GM18873 (cell line): Measurements from ENCODE around the gene EPHA2.
"Not testable (repeated sequence)": the region's sequence is repeated elsewhere in the genome, so short reads cannot be mapped to it uniquely, and the experiment has no call there.

Experiments used
- ATAC-seq: cut with Tn5 transposase; IDR thresholded peaks from one replicate; pipeline ENCODE4 v1.9.1; 2021; ENCODE audit warnings: mild to moderate bottlenecking, moderate library complexity, moderate number of reproducible peaks; ENCODE audit not compliant: unreplicated experiment, low FRiP score

The EPHA2 gene

DNA sequence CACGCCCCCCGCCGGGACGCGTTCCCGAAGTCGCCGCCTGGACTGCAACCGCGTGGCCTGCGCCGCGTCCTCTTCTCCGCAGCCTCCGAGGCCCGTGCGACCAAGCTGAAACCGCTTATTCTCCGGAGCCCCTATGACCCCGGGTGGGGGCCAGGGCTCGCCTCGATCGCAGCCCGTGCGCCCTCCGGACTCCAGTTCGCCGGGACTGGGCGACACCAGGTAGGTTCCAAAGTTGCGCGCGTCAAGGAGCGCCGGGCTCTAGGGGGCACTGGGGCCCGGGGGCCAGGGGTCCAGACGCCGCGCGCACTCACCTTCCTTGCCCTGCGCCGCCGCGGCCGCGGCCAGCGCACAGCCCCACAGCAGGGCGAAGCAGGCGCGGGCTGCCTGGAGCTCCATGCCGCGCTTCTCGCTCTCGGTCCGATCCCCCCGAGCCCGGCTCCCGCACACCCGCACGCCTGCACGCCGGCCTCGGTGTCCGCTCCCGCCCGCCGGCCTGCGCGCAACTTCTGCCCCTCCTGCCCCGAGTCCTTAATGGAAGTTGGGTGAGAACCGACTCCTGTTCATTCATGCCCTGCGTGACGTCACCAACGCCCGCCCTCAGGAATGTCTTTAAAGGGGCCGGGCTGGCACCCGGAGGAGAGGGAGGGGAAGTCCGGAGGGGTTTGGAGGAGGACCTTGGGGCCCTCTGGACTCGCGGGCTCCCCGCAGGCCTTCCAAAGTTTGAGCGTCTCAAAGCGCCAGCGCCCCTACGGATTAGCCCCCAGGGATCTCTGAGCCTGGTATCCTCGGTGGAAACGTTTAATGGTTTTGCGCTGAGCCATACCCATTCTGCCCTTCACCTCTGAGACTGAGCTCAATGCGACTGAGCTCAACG is at the start of gene EPHA2:
Gene EPHA2, minus strand, starts transcription at position 533 of the 874 bp plus-strand sequence. Its CDS starts 137 bp downstream, at position 396.
- no peak for ATAC-seq

DNA sequence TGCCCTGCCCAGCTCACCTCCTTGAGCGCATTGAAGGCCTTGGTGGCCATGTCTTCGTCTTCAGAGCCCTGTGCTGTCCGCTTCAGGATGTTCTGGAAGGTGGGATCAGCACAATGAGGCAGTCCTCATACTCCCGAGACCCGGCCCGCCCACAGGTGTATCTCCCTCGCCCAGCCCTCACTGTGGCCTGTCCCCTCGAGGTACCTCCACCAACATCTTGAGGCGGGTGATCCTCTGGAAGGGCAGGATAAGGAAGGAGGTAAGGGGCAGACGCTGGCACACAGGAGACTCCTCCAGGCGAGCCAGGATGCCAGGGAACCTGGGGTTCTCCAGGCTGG is 49.4 kb upstream of the EPHA2 start:
- no peak for ATAC-seq

DNA sequence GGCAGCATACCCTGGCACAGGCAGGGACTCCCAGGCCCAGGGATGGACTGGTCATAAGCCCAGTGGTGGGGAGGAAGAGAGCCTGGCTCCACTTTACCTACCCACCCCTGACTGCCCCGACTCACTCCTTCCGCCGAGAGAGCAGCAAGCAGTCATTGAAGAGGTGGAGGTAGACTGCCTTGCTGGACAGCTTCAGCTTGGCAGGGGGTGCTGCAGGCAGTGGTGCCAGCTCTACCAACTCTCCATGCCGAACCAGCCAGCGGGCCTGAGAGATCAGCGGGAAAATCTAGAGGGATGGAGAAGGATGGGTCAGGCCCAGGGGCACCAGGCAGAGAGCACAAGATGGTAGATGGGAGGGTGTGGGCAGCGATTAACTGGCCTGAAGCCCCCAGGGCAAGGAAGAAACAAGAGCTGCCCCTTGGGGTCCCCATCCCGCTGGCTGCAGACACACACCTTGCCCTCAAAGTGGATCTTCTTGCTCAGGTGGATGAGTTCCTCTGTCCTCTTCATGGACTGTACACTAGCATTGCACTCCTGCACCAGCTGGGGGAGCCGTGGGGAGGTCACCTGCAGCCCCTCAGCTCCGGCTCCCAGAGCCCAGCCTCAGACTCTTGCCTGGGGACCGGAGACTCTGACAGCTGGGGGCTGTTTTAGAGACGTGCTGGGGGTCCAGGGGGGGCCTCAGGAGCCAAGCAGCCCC is 48.9 kb upstream of the EPHA2 start:
- no peak for ATAC-seq

DNA sequence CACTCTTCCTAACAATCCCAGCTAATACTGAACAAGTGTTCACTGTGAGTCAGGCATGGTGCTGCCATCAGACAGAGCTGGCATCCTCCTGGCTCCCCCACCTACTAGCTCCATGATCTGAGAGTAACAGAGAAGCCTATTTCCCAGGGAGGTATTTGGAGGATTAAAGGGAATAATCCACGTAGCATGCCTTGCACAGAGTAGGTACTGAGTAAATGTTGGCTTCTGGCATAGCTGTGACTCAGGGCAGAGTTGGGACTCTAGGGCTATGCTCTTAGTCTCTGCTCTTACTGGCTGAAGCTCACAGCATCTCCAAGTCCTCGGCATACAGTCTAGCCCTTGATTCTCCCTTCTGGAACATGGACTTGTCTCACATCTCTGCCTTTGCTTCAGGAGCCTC is 48.3 kb upstream of the EPHA2 start:
- no peak for ATAC-seq

DNA sequence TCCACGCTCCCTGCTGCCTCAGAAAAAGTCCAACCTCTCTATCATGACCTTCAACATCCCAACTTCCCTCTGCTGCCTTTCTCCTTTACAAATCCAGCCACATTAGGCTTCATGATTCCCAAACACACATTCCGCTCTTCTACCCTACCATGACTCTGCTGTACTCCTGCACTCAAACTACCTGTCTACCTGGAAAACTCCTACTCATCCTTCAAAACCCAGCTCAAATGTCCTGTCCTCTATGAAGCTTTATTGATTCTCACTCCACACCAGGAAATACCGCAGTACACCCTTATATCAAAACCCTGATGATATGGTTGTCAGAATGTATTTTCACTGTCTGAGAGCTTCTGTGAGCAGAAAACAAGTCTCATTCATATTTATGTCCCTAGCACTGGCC is 47.7 kb upstream of the EPHA2 start:
- no peak for ATAC-seq

DNA sequence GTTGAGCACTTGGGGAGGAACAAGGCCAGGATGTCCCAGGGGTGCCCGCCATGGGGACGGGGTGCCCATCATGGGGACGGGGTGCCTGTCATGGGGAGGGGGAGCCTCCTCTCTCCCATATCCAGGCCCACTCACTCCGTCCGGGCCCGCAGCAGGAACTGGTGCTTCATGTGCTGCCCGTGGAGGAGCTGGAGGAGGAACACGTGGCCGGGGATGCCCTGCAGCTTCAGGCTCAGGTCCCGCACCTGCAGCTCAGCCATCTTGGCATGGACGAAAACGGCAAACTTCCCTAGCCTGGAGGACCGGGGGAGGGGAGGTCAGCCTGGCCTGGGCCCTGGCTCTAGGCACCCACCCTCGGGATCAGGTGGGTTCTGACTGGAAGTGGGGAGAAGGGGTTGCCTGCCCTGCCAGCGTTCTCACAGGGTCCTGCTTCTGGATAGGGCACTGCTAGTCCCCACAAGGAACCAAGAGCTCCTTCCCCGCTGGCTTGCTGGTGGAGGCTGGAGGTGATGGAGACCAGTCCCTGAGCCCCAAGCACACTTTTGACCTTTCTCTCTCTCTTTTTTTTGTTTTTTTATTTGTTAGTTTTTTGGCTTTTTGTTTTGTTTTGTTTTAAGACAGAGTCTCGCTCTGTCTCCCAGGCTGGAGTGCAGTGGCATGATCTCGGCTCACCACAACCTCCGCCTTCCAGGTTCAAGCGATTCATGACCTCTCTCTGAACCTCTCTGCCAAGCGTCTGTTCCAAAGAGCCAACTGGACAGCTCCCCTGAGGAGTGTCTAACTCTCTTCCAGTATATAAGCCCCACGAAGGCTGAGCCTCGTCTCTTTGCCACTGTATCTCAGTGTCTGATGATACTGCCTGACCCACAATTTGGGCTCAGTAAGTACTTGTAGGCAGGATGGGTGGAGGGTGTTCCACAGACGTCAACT is 46.7 kb upstream of the EPHA2 start:
- ATAC-seq = no peak

DNA sequence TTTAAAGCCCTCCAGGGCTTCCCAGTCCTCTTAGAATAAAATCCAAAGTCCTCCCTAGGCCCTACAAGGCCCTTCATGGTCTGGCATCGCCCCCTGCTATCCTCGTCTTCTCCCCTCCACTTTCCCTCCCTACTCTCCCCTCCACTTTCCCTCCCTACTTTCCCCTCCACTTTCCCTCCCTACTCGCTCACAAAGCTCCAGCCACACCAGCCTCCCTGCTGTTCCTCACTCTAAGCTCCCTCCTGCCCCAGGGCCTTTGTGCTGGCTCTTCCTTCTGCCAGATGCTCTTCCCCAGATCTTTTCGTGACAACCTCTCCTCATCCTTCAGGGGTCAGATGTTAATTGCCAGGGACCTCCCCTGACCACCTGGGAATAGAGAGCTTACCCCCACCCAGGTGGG is 43.8 kb upstream of the EPHA2 start:
- ATAC-seq = no peak

DNA sequence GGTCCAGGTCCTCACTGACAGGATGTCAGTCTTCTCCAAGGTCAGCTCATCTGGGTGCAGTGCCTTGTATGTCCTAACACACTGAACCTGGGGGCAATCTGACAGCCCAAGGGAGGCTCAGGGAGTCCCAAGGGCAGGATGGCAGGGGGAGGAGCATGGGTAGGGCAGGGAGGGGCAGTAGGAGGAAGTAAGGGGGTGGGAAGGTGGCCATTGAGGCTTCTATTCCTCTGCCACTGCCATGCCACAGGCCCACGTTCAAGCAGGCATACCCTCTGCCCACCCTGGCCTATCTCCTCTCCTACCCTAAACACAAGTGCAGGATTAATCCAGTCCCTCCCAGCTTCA is 43.3 kb upstream of the EPHA2 start:
- ATAC-seq = no peak

DNA sequence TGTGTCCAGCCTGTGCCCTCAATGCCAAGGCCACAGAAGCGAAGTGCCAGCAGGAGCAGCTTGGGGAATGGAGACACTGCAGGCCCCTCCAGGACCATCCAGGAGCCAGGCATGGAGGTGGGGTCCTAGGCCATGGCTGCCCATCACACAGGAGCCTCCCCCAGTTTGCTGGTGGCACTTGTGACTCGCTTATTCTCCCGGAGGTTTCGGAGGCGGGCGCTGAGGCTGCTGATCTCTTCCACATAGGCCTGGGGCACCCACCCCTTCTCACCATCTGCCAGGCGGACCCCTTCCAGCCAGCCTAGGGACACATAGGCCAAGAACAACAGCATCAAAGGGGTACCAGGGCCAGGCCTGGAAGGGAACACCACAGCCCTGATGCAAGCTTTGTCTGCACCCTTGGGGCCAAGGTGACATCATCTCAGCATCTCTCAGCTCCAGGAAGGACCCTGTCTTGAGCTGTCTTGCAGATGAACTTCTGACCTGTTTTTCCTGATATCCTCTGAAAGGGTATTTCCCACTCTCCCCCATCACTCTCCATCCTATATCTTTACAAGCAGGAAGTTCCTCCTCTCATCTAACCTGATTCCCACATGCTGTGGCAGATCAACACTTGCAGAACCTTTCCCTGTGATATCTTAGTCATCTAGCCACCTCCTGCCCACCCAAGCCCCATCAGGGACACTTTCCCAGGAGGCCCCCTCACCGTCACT is 42.7 kb upstream of the EPHA2 start:
- no peak for ATAC-seq

DNA sequence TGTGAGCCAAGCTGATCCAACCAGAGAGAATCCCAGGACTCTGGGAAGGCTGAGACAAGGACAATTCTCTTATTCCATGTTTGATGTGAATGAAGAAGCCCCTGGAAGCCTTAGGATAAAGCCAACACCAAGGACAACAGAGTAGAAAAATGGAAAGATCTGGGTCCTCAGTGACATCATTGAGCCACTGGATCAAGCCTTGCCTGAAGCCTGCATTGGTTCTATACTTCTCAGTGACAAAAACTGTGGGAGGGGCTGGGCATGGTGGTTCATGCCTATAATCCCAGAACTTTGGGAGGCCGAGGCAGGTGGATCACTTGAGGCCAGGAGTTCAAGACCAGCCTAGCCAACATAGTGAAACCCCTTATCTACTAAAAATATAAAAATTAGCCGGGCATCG is 41.0 kb upstream of the EPHA2 start:
- no peak for ATAC-seq

DNA sequence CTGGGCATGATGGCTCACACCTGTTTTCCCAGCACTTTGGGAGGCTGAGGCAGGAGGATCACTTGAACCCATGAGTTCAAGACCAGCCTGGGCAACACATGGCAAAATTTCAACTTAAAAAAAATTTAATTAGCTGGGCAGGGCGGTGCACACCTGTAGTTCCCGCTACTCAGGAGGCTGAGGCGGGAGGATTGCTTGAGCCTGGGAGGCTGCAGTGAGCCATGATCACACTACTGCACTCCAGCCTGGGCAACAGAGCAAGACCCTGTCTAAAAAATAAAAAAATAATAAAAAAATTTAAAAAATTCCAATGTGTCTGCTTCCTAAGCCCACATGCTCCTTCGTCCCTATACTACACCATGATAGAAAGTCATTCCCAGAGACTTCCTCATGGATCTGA is 40.3 kb upstream of the EPHA2 start:
- ATAC-seq = not testable (repeated sequence)

DNA sequence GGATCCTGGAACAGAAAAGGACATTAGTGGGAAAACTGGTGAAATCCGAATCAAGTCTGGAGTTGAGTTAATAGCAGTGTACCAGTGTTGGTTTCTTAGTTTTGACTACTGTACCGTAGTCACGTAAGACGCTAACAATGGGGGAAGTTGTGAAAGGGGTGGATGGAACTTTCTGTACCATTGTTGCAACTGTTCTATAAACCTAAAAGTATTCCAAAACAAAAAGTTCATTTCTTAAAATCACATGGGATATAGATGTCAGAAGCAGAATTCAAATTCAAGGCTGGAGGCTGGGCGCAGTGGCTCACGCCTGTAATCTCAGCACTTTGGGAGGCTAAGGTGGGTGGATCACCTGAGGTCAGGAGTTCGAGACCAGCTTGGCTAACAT is 39.6 kb upstream of the EPHA2 start:
- ATAC-seq = no peak

DNA sequence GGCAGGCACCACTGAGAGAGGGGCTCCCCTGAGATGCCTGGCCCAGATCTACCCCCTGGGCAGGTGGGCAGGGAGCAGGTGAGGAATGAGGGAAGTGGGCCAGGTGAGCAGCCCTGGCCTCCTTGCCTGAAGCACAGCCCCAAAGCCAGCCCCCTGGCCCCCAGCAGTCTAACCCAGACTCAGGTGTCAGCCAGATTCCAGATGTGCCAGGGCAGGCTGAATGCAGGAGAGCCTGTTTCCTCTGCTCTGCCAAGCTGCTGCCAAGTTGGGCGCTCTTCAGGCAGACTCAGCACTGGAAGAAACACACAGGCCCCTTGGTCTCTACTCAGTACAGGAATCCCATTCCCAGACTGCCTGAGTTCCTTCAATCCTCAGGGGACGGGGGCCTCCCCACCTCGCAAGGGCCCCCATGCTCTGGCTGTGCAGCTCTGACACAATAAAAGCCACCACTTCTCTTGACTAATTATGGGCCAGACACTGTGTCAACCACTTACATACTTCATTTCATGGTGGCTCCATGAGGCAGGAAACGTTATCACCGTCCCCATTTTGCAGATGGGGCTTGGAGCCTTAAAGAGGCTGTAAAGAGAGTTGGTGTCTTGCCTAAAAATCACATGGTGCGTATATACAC is 36.2 kb upstream of the EPHA2 start:
- no peak for ATAC-seq

DNA sequence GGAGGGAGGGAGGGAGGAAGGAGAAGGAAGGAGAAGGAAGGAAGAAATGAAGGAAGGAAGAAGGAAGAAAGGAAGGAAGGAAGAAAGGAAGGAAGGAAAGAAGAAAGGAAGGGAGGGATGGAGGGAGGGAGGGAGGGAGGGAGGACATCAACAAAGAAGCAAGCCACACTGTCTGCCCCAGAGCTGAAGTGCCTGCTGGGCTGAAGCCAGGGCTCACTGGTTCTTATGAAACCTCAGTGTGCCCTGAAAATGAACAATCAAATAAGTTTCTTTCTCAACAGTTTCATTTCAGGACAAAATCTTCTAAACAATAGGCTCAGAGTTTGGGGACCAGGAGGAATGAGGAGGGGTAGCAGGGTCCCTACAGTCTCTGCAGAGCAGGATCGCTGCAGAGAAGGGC is 35.4 kb upstream of the EPHA2 start:
- no peak for ATAC-seq

DNA sequence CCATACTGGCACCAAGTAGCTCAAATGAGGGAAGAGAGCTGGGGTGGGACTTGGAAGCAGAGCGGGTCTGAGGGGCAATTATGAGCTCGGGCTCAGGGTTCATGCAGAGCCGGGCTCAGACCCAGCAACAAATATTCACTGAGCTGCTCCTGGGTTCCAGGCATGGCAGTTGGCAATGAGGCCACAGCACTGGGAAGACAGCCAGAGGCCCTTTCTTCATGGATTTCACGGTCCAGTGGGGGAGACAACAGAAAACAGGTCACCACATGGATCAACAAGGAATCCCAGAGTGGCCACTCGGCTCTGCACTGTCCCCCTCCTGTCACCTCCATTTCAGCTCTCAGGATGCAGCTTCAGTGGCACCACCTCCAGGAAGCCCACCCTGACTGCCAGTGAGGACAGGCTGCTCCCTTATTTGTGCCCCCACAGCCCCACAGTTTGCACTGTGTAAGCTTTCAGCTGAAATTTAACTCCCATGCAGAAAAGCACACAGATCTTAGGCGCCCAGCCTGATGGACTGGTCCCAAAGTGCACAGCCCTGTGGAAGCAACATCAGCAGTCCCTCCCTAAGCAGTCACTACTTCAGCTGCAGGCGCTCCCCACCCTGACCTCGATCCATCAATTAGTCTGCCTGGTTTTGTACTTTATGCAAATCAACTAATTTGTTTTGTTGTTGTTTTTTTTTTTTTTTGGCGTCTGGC is 34.2 kb upstream of the EPHA2 start:
- ATAC-seq = no peak

DNA sequence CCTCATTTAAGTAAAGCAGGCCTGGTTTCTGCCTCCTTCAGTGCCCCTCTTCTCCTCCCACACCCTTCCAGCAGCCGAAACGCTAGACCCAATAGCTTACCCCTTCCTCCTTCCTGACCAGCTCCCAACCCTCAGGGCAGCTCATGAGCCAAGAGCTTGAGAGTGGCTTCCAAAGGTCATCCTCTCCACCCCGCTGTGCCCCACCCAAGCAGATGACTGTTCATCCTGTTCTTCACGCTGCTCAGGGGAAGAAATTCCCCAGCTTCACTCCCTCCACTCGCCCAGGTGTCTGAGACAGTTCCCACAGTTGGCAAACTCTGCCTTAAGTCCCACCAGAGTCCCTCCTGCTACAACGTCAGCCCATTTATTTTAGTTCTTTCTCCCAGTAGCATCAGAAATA is 33.1 kb upstream of the EPHA2 start:
- no peak for ATAC-seq

DNA sequence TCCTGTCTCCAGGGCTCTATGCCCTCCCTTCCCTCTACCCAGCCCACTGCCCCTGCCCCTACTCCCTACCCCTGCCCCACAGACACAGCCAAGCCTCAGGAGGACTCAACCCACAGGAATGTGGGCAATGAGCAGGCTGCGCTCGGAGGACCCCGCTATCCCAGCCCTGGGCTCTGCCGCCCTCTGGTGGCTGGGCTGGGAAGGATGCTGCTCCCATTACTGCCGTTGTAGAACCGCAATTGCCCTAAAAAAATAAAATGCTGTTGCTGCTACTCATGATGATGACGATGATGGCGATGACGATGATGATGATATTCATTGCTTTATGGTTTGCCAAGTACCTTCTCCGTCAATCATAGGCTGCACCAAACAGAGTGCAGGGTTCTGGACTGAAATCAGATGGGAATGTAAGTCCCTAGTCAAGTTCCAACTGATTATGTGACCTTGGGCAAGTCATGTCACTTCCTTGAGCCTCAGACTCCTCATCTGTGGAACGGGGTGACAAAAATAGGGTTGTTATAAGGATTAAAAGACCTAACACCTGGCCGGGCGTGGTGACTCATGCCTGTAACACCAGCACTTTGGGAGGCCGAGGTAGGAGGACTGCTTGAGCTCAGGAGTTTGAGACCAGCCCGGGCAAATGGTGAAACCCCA is 32.0 kb upstream of the EPHA2 start:
- ATAC-seq = no peak

DNA sequence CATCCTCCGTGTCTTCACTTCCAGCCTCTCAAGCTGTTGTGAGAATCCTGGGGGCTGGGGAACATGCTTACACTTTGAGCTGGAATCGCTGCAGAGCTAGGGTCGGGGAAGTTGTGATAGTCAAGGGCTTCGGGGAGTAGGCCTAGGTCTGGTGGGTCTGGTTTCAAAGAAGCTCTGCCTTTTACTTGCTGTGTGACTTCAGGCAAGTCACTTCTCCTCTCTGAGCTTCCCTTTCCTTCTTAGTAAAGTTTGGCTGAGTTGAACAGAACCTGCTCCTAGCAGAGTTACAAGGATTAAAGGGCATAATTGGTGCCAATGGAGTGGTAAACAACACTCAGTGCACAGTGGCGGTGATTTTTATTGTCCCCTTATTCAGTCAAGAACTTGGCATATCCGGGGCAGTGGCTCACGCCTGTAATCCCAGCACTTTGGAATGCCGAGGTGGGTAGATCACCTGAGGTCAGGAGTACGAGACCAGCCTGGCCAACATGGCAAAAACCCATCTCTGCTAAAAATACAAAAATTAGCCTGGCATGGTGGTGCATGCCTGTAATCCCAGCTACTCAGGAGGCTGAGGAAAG is 30.9 kb upstream of the EPHA2 start:
- no peak for ATAC-seq
